MM.1S (cell line): Measurements from ENCODE around the gene IFRD1.

Source experiments
- DNase-seq: peaks from one replicate; pipeline ENCODE4 v3.0.0-alpha.2; 2015
- H2AFZ ChIP-seq: fragments of 300-600 bp; sonication (generic); 2 replicates; pipeline ENCODE4 v1.6.0; 2016; ENCODE audit warnings: antibody characterized with exemption, low read length
- H3F3A ChIP-seq: fragments of 300-600 bp; sonication (generic); 2 replicates; pipeline ENCODE4 v1.6.1; 2016; ENCODE audit warnings: mild to moderate bottlenecking, antibody characterized with exemption, low read length, moderate library complexity, mixed read lengths; ENCODE audit not compliant: insufficient read depth
- H3K27ac ChIP-seq: fragments of 300-600 bp; sonication (generic); 2 replicates; pipeline ENCODE4 v1.5.1; 2016; ENCODE audit warnings: mild to moderate bottlenecking, low read length
- H3K27me3 ChIP-seq: fragments of 300-600 bp; sonication (generic); replicated peaks from 2 replicates; pipeline ENCODE4 v1.6.0; 2016; ENCODE audit warnings: low read length; ENCODE audit not compliant: insufficient read depth
- H3K36me3 ChIP-seq: fragments of 300-600 bp; sonication (generic); replicated peaks from 2 replicates; pipeline ENCODE4 v1.6.1; 2016; ENCODE audit warnings: mild to moderate bottlenecking, low read length, mixed read lengths; ENCODE audit not compliant: insufficient read depth
- H3K4me1 ChIP-seq: fragments of 300-600 bp; sonication (generic); 2 replicates; pipeline ENCODE4 v1.6.1; 2016; ENCODE audit warnings: low read length, mixed read lengths
- H3K4me2 ChIP-seq: fragments of 300-600 bp; sonication (generic); 2 replicates; pipeline ENCODE4 v1.6.0; 2016; ENCODE audit warnings: low read depth, low read length
- H3K4me3 ChIP-seq: fragments of 300-600 bp; sonication (generic); 2 replicates; pipeline ENCODE4 v1.5.1; 2016; ENCODE audit warnings: low read length, mixed read lengths
- H3K79me2 ChIP-seq: fragments of 300-600 bp; sonication (generic); 2 replicates; pipeline ENCODE4 v1.6.1; 2016; ENCODE audit warnings: mixed run types, low read length, mixed read lengths
- H3K9ac ChIP-seq: fragments of 300-600 bp; sonication (generic); 2 replicates; pipeline ENCODE4 v1.6.1; 2016; ENCODE audit warnings: low read length, mixed read lengths
- H3K9me2 ChIP-seq: fragments of 300-600 bp; sonication (generic); replicated peaks from 2 replicates; pipeline ENCODE4 v1.6.1; 2016; ENCODE audit warnings: mild to moderate bottlenecking, low read length, mixed read lengths; ENCODE audit not compliant: insufficient read depth
- H3K9me3 ChIP-seq: fragments of 300-600 bp; sonication (generic); replicated peaks from 2 replicates; pipeline ENCODE4 v1.6.1; 2016; ENCODE audit warnings: mild to moderate bottlenecking, low read length, mixed read lengths; ENCODE audit not compliant: insufficient read depth
- H4K20me1 ChIP-seq: fragments of 300-600 bp; sonication (generic); 2 replicates; pipeline ENCODE4 v1.6.1; 2016; ENCODE audit warnings: mild to moderate bottlenecking, low read length, moderate library complexity, mixed read lengths; ENCODE audit not compliant: insufficient read depth
- EZH2 ChIP-seq: fragments of 300-600 bp; sonication (generic); optimal IDR thresholded peaks from 2 replicates; pipeline ENCODE3; 2017; ENCODE audit warnings: low read depth, mild to moderate bottlenecking, antibody characterized with exemption, low read length, mixed read lengths
- EZH2phosphoT487 ChIP-seq: fragments of 300-600 bp; sonication (generic); IDR thresholded peaks from 2 replicates; pipeline ENCODE4 v1.6.1; 2018; ENCODE audit warnings: antibody characterized with exemption, low read length
- TF ChIP-seq, protein P1 (sequence below): fragments of 300-600 bp; sonication (generic); IDR thresholded peaks from 2 replicates; pipeline ENCODE4 v1.5.1; 2016; ENCODE audit warnings: antibody characterized with exemption, low read length, mixed read lengths

IFRD1 gene

DNA sequence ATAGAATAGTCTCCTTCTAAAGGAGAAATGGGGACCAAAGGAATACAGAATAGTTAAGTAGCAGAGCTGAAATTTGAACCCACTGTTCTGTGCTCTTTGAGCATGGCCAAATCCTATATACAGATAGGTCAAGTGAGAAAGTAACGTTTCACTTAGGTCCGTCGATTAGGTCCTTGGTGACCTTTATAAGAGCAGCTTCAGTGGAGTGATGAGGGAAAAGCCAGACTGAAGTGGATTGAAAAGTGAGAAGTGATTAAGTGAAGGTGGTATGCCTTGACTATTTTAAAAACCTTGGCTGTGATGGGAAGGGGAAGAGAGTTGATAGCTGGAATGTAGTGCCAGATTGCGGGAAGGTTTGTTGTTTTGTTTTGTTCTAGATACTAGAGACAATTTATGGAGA, 19.9 kb downstream of the IFRD1 start:
- no peaks in the 10 kb centered on the region for H3K9me2 ChIP-seq
- no peaks in the 10 kb centered on the region for H4K20me1 ChIP-seq
- H3K4me3 ChIP-seq, result no peak overlapping the region
- peaks cover 29% of the 10 kb centered on the region for H3K36me3 ChIP-seq
- no peaks in the 10 kb centered on the region for H3K4me1 ChIP-seq
- H3K9ac ChIP-seq, result no peak overlapping the region
- no peak overlapping the region for H2AFZ ChIP-seq
- no peak overlapping the region for H3K4me2 ChIP-seq
- H3K79me2 ChIP-seq, result 0 out of 2 replicates have a peak, but pooled peaks cover 8% of the 10 kb centered on the region
- no peak for DNase-seq
- H3F3A ChIP-seq, result no peaks in the 10 kb centered on the region
- TF ChIP-seq EZH2 (no peak), EZH2phosphoT487 (no peak)
- TF ChIP-seq, protein P1, sequence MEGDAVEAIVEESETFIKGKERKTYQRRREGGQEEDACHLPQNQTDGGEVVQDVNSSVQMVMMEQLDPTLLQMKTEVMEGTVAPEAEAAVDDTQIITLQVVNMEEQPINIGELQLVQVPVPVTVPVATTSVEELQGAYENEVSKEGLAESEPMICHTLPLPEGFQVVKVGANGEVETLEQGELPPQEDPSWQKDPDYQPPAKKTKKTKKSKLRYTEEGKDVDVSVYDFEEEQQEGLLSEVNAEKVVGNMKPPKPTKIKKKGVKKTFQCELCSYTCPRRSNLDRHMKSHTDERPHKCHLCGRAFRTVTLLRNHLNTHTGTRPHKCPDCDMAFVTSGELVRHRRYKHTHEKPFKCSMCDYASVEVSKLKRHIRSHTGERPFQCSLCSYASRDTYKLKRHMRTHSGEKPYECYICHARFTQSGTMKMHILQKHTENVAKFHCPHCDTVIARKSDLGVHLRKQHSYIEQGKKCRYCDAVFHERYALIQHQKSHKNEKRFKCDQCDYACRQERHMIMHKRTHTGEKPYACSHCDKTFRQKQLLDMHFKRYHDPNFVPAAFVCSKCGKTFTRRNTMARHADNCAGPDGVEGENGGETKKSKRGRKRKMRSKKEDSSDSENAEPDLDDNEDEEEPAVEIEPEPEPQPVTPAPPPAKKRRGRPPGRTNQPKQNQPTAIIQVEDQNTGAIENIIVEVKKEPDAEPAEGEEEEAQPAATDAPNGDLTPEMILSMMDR, result no peak
- no peaks in the 10 kb centered on the region for H3K9me3 ChIP-seq
- no peaks in the 10 kb centered on the region for H3K27me3 ChIP-seq
- H3K27ac ChIP-seq, result no peak overlapping the region

DNA sequence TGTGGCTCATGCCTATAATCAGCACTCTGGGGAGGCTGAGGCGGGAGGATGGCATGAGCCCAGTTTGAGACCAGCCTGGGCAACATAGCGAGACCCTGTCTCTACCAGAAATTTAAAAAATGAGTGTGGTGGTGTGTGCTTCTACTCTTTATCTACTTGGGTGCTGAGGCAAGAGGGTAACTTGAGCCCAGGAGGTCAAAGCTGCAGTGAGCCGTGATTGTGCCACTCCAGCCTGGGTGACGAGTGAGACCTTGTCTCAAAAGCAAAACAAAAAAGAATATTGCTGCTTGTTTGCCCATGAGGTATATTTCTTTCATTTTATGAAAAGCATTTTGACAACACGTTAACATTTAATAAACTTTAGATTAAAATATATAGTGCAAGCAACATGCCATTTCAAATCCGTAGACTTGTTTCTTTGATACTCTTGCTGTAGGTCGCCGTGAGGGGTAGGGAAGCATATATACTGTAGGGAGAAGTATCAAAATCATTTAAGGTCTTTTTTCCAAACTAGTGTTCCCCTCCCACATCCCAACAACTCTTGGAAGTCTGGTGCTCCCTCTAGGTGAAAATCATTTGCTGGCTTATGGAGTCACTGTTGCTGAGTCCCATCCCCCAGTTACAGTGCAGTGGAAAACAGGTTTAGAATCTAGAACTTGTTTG, 26.3 kb downstream of the IFRD1 start:
- Histone ChIP-seq H3K4me3 (no peak overlapping the region), H3K36me3 (peaks cover 10% of the 10 kb centered on the region; the same call in 1 of the 2 replicates), H3K9me2 (no peaks in the 10 kb centered on the region), H3K9me3 (no peaks in the 10 kb centered on the region), H3K4me1 (no peaks in the 10 kb centered on the region), H2AFZ (no peak overlapping the region), H3K9ac (no peak overlapping the region), H3K27me3 (no peaks in the 10 kb centered on the region), H3K79me2 (no peaks in the 10 kb centered on the region), H3K27ac (no peak overlapping the region), H3K4me2 (no peak overlapping the region), H4K20me1 (no peaks in the 10 kb centered on the region), H3F3A (no peaks in the 10 kb centered on the region)
- no peak for DNase-seq
- TF ChIP-seq, protein P1, result no peak
- TF ChIP-seq EZH2phosphoT487 (no peak), EZH2 (no peak)

DNA sequence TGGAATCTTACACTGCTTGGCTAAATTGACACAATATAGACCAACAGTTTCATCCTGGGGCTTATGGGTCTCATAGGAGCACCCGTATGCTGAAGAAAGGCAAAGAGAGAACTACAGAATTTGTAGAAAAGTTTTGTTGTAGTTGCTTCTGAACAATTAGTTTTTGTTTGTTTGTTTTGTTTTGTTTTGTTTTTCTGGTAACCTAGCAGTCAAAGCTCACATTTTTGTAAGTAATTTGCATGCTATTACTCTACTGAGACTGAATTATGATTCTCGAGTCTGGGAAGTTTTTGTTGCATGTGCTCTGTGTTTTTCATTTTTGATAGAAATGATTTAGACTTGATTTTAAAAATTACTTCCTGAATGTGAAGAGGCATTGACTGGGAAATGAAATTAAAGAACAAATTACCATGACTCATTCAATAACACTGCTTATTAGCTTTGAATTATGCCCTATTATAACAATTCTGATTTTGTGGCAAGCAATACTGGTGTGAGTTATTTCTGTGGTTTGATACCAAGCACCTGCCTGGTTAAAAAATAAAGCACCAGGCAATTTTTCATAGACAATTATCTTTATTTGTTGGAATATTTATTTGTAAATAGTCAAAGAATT, 31.0 kb downstream of the IFRD1 start:
- H4K20me1 ChIP-seq, result no peaks in the 10 kb centered on the region
- DNase-seq, result no peak
- no peak overlapping the region for H2AFZ ChIP-seq
- H3K4me2 ChIP-seq, result no peak overlapping the region
- no peaks in the 10 kb centered on the region for H3K9me2 ChIP-seq
- H3K36me3 ChIP-seq, result no peaks in the 10 kb centered on the region
- H3K4me1 ChIP-seq, result no peaks in the 10 kb centered on the region
- no peaks in the 10 kb centered on the region for H3K79me2 ChIP-seq
- no peaks in the 10 kb centered on the region for H3K9me3 ChIP-seq
- no peak overlapping the region for H3K9ac ChIP-seq
- no peak overlapping the region for H3K4me3 ChIP-seq
- no peak overlapping the region for H3K27ac ChIP-seq
- TF ChIP-seq, protein P1, result no peak
- no peak for TF ChIP-seq EZH2
- TF ChIP-seq EZH2phosphoT487, result no peak
- H3K27me3 ChIP-seq, result no peaks in the 10 kb centered on the region
- H3F3A ChIP-seq, result no peaks in the 10 kb centered on the region
